GM21786 (cell line): ENCODE measurements around the gene TIAL1.
"Not testable (repeated sequence)": the region's sequence is repeated elsewhere in the genome, so short reads cannot be mapped to it uniquely, and the experiment has no call there.

Experiments
- ATAC-seq: cut with Tn5 transposase; IDR thresholded peaks from one replicate; pipeline ENCODE4 v1.9.1; 2021; ENCODE audit not compliant: unreplicated experiment

Gene TIAL1

DNA sequence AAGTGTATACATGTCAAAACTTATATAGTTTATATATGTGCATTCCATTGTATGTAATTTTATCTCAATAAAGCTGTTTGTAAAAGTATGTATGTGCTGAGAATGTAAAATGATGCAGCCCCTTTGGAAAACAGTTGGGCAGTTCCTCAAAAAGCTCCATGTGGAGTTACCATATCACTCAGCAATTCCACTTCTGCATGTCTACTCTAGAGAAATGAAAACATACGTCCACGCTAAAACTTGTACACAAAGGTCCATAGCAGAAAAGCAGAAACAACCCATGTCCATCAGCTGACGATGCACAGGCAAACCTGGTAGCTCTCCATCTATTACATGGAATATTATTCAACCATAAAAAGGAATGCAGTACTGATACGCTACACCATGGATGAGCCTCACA lies 45.9 kb downstream of the TIAL1 start:
- no peak for ATAC-seq

DNA sequence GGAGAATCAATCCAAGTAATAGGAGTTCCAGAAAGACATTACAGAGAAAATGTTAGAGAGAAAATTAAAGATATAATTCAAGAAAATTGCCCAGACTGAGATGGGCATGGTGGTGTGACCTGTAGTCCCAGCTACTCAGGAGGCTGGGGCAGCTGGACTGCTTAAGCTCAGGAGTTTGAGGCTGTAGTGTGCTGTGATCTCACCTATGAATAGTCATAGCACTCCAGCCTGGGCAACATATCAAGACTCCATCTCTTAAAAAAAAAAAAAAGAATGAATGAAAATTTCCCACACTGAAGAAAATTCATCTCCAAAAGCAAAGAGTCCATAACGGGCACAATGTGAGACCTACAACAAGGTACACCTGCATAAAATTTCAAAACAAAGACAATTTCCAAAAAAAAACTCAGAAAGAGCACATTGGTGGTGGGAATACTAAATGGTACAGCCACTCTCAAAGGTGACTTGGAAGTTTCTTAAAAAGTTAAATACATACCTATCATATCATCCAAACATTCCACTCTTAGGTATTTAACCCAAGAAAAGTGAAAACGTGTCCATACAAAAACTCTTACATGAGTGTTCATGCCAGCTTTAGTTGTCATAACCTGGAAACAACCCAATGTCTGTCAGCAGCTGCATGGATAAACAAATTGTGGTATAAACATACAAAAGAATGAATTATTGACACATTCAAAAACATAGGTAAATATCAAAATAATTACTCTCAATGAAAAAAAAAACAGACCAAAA lies 47.3 kb downstream of the TIAL1 start:
- no peak for ATAC-seq

DNA sequence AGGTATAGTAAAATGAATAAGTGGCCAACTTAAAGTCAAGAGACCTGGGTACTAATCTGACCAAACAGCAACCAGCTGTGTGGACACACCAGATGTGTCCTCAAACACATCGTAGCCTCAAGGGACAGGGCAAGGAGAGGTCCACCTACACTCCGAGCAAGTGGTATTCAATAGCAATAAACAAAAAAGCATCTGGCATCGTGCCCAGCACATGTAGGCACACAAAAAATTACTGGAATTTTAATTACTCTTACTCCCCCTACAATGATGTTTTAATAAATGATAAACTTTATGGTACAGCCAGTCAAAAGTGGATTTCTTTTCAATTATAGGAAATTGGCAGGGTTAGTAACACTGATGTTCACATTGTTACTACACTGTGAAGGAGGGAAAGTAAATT lies 50.8 kb downstream of the TIAL1 start:
- no peak for ATAC-seq

GRCh38 chr10:119545310-119545709 lies 51.5 kb downstream of the TIAL1 start:
- ATAC-seq = no peak

GRCh38 chr10:119543814-119544642 lies 52.7 kb downstream of the TIAL1 start:
- ATAC-seq = no peak

- peak; percentile 47 for ATAC-seq
Observed at GRCh38 chr10:119542988-119543813, 53.6 kb downstream of the TIAL1 start.

GRCh38 chr10:119542357-119542987 lies 54.3 kb downstream of the TIAL1 start, which contains the start of gene RGS10:
Gene RGS10 (minus strand): TSS chr10:119542719. CDS start chr10:119542638, 81 bp downstream.
- ATAC-seq = peak; percentile 60

GRCh38 chr10:119541459-119542356 lies 55.1 kb downstream of the TIAL1 start:
- ATAC-seq = no peak

DNA sequence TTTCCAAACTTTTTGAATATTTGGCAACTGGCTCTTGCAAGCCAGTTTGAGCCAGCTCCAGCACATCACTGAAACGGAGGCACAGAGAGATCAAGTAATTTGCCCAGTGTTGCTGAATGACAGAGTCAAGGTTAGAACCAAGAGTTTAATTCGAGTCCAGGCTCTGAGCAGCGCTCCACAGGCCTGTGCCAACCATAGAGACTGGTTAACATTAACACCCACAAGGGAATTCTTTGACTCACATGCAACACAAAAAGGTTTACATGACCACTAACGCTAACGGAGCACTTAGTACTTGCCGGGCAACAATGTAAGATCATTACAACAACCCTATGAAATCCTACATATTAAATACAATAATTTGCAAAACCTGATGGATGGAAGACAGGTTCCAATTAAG lies 55.7 kb downstream of the TIAL1 start:
- no peak for ATAC-seq

- no peak for ATAC-seq
Observed at GRCh38 chr10:119540038-119540437, 56.7 kb downstream of the TIAL1 start.

- no peak for ATAC-seq
Observed at GRCh38 chr10:119539359-119539825, 57.4 kb downstream of the TIAL1 start.

DNA sequence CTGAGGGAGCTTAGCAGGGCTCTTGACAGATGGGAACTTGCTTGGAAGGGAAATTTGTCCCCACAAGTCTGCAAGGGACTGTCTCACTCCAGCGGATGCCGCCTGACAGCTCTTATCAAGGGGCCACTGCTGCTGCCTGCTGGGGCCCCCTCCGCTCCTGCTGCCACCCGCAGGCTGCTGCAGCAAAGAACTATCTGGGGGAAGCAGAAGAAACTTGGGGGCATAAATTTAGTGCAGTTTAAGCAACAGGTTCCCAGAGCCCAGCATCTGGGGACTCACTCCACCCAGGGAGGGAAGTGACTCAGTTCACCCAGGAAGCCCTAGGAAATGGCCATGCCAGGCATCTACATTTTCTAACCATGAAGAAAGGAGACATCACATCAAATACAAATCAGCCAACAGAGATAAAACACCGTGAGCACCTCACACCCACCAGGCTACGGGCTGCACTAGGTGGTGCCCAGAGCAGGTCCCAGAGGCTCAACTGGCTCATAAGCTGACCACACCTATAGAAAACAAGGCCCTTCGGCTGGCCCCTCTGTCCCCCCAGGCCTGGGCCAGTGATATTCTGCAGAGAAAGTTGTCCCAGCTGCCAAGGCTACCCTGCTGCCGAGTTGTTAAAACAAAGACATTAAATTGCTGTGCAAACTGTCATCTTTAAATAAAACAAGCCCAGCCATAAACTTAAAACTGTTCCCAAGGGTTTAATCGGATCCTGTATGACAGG lies 58.0 kb downstream of the TIAL1 start:
- ATAC-seq = no peak

DNA sequence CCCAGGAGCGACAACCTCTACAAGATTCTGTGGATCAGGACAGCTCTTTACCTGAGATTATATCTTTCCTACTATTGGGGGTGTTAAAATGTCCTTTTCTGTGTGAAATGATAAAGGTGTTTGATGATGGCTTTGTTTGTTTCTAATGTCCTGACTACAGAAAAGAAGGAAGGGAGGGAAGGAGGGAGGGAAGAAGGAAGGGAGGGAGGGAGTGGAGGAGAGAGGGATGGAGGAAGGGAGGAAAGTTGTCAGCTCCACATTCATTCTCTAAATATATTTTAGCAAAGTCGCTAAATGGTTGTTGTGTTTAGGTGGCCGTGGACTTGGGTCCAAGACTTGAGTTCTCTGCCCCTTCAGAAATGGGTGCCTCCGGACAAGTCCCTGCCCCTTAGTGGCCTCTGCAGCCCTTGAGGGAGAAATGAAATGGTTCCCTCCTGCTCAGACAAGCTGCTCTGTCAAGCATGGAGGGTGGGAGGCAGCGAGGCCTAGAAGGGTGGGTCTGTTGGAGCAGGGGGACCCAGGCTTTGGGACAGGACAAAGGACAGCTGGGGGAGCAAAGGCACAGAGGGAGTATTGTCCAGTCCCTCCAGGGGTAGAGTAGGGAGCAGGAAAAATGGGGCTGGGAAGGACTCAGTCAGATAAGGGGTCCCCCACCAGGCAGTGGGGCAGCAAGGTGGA lies 58.7 kb downstream of the TIAL1 start:
- no peak for ATAC-seq

- no peak for ATAC-seq
Observed at GRCh38 chr10:119536508-119537025, 60.2 kb downstream of the TIAL1 start.

DNA sequence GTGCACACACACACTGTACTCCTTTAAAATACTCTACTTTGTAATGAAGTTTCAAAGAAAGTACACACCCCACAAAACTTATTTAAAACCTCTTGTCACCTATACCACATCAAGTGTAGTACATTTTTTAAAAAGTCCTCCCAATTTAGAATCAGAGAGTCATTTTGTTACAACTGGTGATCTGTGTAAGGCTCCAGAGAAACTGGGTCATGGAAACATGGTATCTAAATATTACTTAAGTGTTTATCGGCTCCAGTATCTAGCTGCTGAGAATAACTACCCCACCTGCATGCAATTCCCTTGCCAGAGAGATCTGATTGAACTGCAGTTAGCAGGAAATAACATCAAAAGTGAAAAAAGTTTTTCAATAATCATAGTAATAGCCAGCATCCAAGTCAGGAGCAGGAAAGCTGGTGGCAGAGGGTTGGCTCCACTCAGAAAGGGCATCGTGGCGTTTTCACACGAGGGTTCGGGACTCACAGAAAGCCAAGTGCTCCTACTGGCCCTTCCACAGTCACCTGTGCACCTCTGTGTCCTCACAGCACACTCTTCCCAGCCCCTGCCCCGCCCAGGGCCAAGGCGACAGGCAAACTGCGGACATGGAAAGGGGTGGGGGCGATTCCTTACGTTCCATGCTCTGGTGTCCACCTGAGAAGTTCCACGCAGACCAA lies 60.8 kb downstream of the TIAL1 start:
- ATAC-seq = no peak

- ATAC-seq = no peak
Observed at GRCh38 chr10:119535305-119535704, 61.5 kb downstream of the TIAL1 start.

- ATAC-seq = no peak
Observed at GRCh38 chr10:119533473-119533872, 63.3 kb downstream of the TIAL1 start.

GRCh38 chr10:119532791-119533190 lies 64.0 kb downstream of the TIAL1 start:
- ATAC-seq = not testable (repeated sequence)
